GM21528 (cell line): ENCODE data around the gene ALDH1L2.

Experiments used
- ATAC-seq: cut with Tn5 transposase; IDR thresholded peaks from one replicate; pipeline ENCODE4 v1.9.1; 2021; ENCODE audit warnings: mild to moderate bottlenecking, moderate library complexity; ENCODE audit not compliant: unreplicated experiment, low FRiP score

ALDH1L2 gene

GRCh38 chr12:105085501-105085900, 1.2 kb upstream of the ALDH1L2 start:
- no peak for ATAC-seq

GRCh38 chr12:105083551-105084105, 630 bp downstream of the ALDH1L2 start:
- ATAC-seq: no peak

- ATAC-seq: no peak
These were observed 1.2 kb downstream of the ALDH1L2 start for GRCh38 chr12:105083031-105083430.

GRCh38 chr12:105078712-105079570, 5.3 kb downstream of the ALDH1L2 start:
- no peak for ATAC-seq

- ATAC-seq: no peak
These were observed 6.8 kb downstream of the ALDH1L2 start for GRCh38 chr12:105077435-105077834.

- no peak for ATAC-seq
These were observed 7.3 kb downstream of the ALDH1L2 start for GRCh38 chr12:105076913-105077312.

- ATAC-seq: no peak
These were observed 8.2 kb downstream of the ALDH1L2 start for GRCh38 chr12:105076098-105076497.

GRCh38 chr12:105072888-105073488, 11.3 kb downstream of the ALDH1L2 start:
- ATAC-seq: no peak

GRCh38 chr12:105071981-105072380, 12.3 kb downstream of the ALDH1L2 start:
- ATAC-seq: no peak

GRCh38 chr12:105069936-105070702, 14.1 kb downstream of the ALDH1L2 start:
- no peak for ATAC-seq

GRCh38 chr12:105067511-105068031, 16.7 kb downstream of the ALDH1L2 start:
- no peak for ATAC-seq

- ATAC-seq: no peak
These were observed 19.6 kb downstream of the ALDH1L2 start for GRCh38 chr12:105064564-105065178.

GRCh38 chr12:105060715-105061378, 23.4 kb downstream of the ALDH1L2 start:
- no peak for ATAC-seq

- ATAC-seq: no peak
These were observed 27.1 kb downstream of the ALDH1L2 start for GRCh38 chr12:105057174-105057573.

- peak; percentile 64 for ATAC-seq
These were observed 31.1 kb downstream of the ALDH1L2 start for GRCh38 chr12:105053116-105053572.

GRCh38 chr12:105051981-105052380, 32.3 kb downstream of the ALDH1L2 start:
- no peak for ATAC-seq

GRCh38 chr12:105048315-105048714, 35.9 kb downstream of the ALDH1L2 start:
- ATAC-seq: no peak

- no peak for ATAC-seq
These were observed 37.0 kb downstream of the ALDH1L2 start for GRCh38 chr12:105047308-105047707.

- ATAC-seq: no peak
These were observed 43.1 kb downstream of the ALDH1L2 start for GRCh38 chr12:105041186-105041585.

GRCh38 chr12:105040476-105040875, 43.8 kb downstream of the ALDH1L2 start:
- ATAC-seq: no peak
